ENCODE measurements around the gene PERM1. TPM values are rescaled to one million over a fixed set of nuclear protein-coding genes. Genes with fewer than 3 reads are reported as not detected.

The PERM1 gene
- total RNA-seq, 2 experiments from 2014 or later: not detected

GRCh38 chr1:944341-945325 lies 37.3 kb downstream of the PERM1 start:
- Mint-ChIP-seq H3K4me1 (ENCODE audit: low read depth) (peaks cover 4% of the 10 kb centered on the region), H3K4me3 (no peak overlapping the region), H3K9me3 (no peaks in the 10 kb centered on the region), H3K27me3 (peaks cover 8% of the 10 kb centered on the region), H3K27ac (no peak overlapping the region), H3K36me3 (ENCODE audit: low read depth) (peaks cover 20% of the 10 kb centered on the region)
- intact Hi-C loops (cut with micrococcal nuclease): no loop called here
- no peak for DNase-seq
- no peak for TF ChIP-seq CTCF (IDR thresholded peaks at IDR 0.05)
- ChIA-PET CTCF (no interaction called here), POLR2A (no interaction called here)
- no peak for ATAC-seq

- intact Hi-C loops (cut with micrococcal nuclease): no loop called here
- H3K36me3 Mint-ChIP-seq (ENCODE audit: low read depth): peaks cover 19% of the 10 kb centered on the region
- TF ChIP-seq CTCF (IDR thresholded peaks at IDR 0.05): no peak
- no peaks in the 10 kb centered on the region for H3K9me3 Mint-ChIP-seq
- no peak for DNase-seq
- CTCF ChIA-PET: no interaction called here
- H3K4me1 Mint-ChIP-seq (ENCODE audit: low read depth): peaks cover 4% of the 10 kb centered on the region
- peaks cover 13% of the 10 kb centered on the region for H3K27me3 Mint-ChIP-seq
- H3K27ac Mint-ChIP-seq: no peak overlapping the region
- H3K4me3 Mint-ChIP-seq: no peak overlapping the region
- no peak for ATAC-seq
- POLR2A ChIA-PET: interaction anchor here (0.9 to 3.3 kb wide), 3 partner anchors 12 to 121 kb away, joined by 3 to 17 read pairs (median 3); no protein-coding TSS in a partner anchor
Observed at GRCh38 chr1:943545-944340, 38.1 kb downstream of the PERM1 start.

GRCh38 chr1:942864-943533 lies 38.9 kb downstream of the PERM1 start:
- no peak for ATAC-seq

GRCh38 chr1:942411-942821 lies 39.5 kb downstream of the PERM1 start:
- intact Hi-C loops (cut with micrococcal nuclease): no loop called here
- Mint-ChIP-seq H3K36me3 (ENCODE audit: low read depth) (peaks cover 17% of the 10 kb centered on the region), H3K9me3 (no peaks in the 10 kb centered on the region), H3K4me1 (ENCODE audit: low read depth) (peaks cover 4% of the 10 kb centered on the region), H3K4me3 (no peak overlapping the region), H3K27ac (no peak overlapping the region), H3K27me3 (peaks cover 22% of the 10 kb centered on the region)
- ChIA-PET CTCF (interaction anchor here (0.9 to 1.8 kb wide), 2 partner anchors 14 to 42 kb away, joined by 3 to 7 read pairs; no protein-coding TSS in a partner anchor), POLR2A (interaction anchor here (0.8 to 3.3 kb wide), 3 partner anchors 13 to 122 kb away, joined by 3 to 17 read pairs (median 3); no protein-coding TSS in a partner anchor)
- ATAC-seq: no peak
- no peak for DNase-seq
- TF ChIP-seq CTCF (IDR thresholded peaks at IDR 0.05): no peak

More at GRCh38 chr1:942864-943533, 38.9 kb downstream of the PERM1 start:
- ChIA-PET POLR2A (interaction anchor here (0.9 to 3.3 kb wide), 3 partner anchors 12 to 121 kb away, joined by 3 to 17 read pairs (median 3); no protein-coding TSS in a partner anchor), CTCF (interaction anchor here (0.9 kb wide), 1 partner anchor 14 kb away, joined by 3 read pairs; no protein-coding TSS in a partner anchor)
- Mint-ChIP-seq H3K9me3 (no peaks in the 10 kb centered on the region), H3K27ac (no peak overlapping the region), H3K4me1 (ENCODE audit: low read depth) (peaks cover 4% of the 10 kb centered on the region), H3K4me3 (no peak overlapping the region), H3K27me3 (peaks cover 20% of the 10 kb centered on the region), H3K36me3 (ENCODE audit: low read depth) (peaks cover 17% of the 10 kb centered on the region)
- DNase-seq: no peak
- intact Hi-C loops (cut with micrococcal nuclease): no loop called here
- no peak for TF ChIP-seq CTCF (IDR thresholded peaks at IDR 0.05)
